ENCODE results near the gene CRB1. TPM values are rescaled to one million over a fixed set of nuclear protein-coding genes. Genes with fewer than 3 reads are reported as not detected.

Gene CRB1
- total RNA-seq, 2 donors from 2014 or later = not detected

GRCh38 chr1:197394831-197395608, 127.0 kb downstream of the CRB1 start:
- H3K36me3 ChIP-seq (ENCODE audit: control insufficient read depth, insufficient read depth, low read length) = no peaks in the 10 kb centered on the region
- H3K27ac Mint-ChIP-seq = no peak overlapping the region
- DNase-seq = no peak
- TF ChIP-seq CTCF (conservative IDR thresholded peaks at IDR 0.05) = no peak
- no peaks in the 10 kb centered on the region for H3K9me3 ChIP-seq (ENCODE audit: control insufficient read depth, low read length)
- H3K9me3 Mint-ChIP-seq = no peaks in the 10 kb centered on the region
- 85 to 100% methylated on average over 1 to 3 of the region's 3 CpGs for WGBS, 2 experiments (ENCODE audit: insufficient coverage in 1 of 2, insufficient read length in 1 of 2)
- H3K36me3 Mint-ChIP-seq (ENCODE audit: low read depth) = no peaks in the 10 kb centered on the region
- peaks cover 4% of the 10 kb centered on the region for H3K27me3 ChIP-seq (ENCODE audit: control insufficient read depth, insufficient read depth, low read length, poor library complexity, severe bottlenecking)
- H3K4me1 ChIP-seq (ENCODE audit: control insufficient read depth, insufficient read depth, low read length) = no peaks in the 10 kb centered on the region
- no peaks in the 10 kb centered on the region for H3K27me3 Mint-ChIP-seq (ENCODE audit: insufficient read depth)
- no peak overlapping the region for H3K27ac ChIP-seq (ENCODE audit: low read depth, low read length)
- no peaks in the 10 kb centered on the region for H3K4me1 Mint-ChIP-seq
- H3K4me3 ChIP-seq (ENCODE audit: low read length) = no peak overlapping the region
- H3K9ac ChIP-seq (ENCODE audit: extremely low read depth, low read length, poor library complexity, severe bottlenecking) = no peak overlapping the region
- H3K4me3 Mint-ChIP-seq = no peak overlapping the region

- no peak for DNase-seq
- no peak overlapping the region for H3K4me3 ChIP-seq (ENCODE audit: low read length)
- no peaks in the 10 kb centered on the region for H3K4me1 Mint-ChIP-seq
- no peaks in the 10 kb centered on the region for H3K27me3 Mint-ChIP-seq (ENCODE audit: insufficient read depth)
- 85 to 100% methylated on average over 1 of the region's 1 CpG for WGBS, 2 experiments (ENCODE audit: insufficient coverage in 1 of 2, insufficient read length in 1 of 2)
- H3K36me3 ChIP-seq (ENCODE audit: control insufficient read depth, insufficient read depth, low read length) = no peaks in the 10 kb centered on the region
- H3K9me3 ChIP-seq (ENCODE audit: control insufficient read depth, low read length) = peaks cover 6% of the 10 kb centered on the region
- no peaks in the 10 kb centered on the region for H3K4me1 ChIP-seq (ENCODE audit: control insufficient read depth, insufficient read depth, low read length)
- H3K9me3 Mint-ChIP-seq = peaks cover 2% of the 10 kb centered on the region
- no peaks in the 10 kb centered on the region for H3K36me3 Mint-ChIP-seq (ENCODE audit: low read depth)
- no peak overlapping the region for H3K9ac ChIP-seq (ENCODE audit: extremely low read depth, low read length, poor library complexity, severe bottlenecking)
- H3K27me3 ChIP-seq (ENCODE audit: control insufficient read depth, insufficient read depth, low read length, poor library complexity, severe bottlenecking) = peaks cover 4% of the 10 kb centered on the region
- H3K27ac Mint-ChIP-seq = no peak overlapping the region
- H3K27ac ChIP-seq (ENCODE audit: low read depth, low read length) = no peak overlapping the region
- no peak overlapping the region for H3K4me3 Mint-ChIP-seq
- TF ChIP-seq CTCF (conservative IDR thresholded peaks at IDR 0.05) = no peak
These were observed 129.8 kb downstream of the CRB1 start for GRCh38 chr1:197397895-197398294.

- no peaks in the 10 kb centered on the region for H3K27me3 Mint-ChIP-seq (ENCODE audit: insufficient read depth)
- H3K4me3 Mint-ChIP-seq = no peak overlapping the region
- H3K27ac Mint-ChIP-seq = no peak overlapping the region
- Histone ChIP-seq H3K36me3 (ENCODE audit: control insufficient read depth, insufficient read depth, low read length) (no peaks in the 10 kb centered on the region), H3K27me3 (ENCODE audit: control insufficient read depth, insufficient read depth, low read length, poor library complexity, severe bottlenecking) (peaks cover 4% of the 10 kb centered on the region), H3K27ac (ENCODE audit: low read depth, low read length) (no peak overlapping the region), H3K9ac (ENCODE audit: extremely low read depth, low read length, poor library complexity, severe bottlenecking) (no peak overlapping the region), H3K4me1 (ENCODE audit: control insufficient read depth, insufficient read depth, low read length) (no peaks in the 10 kb centered on the region), H3K9me3 (ENCODE audit: control insufficient read depth, low read length) (peaks cover 10% of the 10 kb centered on the region), H3K4me3 (ENCODE audit: low read length) (no peak overlapping the region)
- no peaks in the 10 kb centered on the region for H3K4me1 Mint-ChIP-seq
- WGBS, 2 experiments (ENCODE audit: insufficient coverage in 1 of 2, insufficient read length in 1 of 2) = 26 to 34% methylated on average over 3 to 4 of the region's 4 CpGs
- peak; percentile 66 for DNase-seq
- H3K9me3 Mint-ChIP-seq = peaks cover 10% of the 10 kb centered on the region
- peak; percentile 82 for TF ChIP-seq CTCF (conservative IDR thresholded peaks at IDR 0.05)
- no peaks in the 10 kb centered on the region for H3K36me3 Mint-ChIP-seq (ENCODE audit: low read depth)
These were observed 131.9 kb downstream of the CRB1 start for GRCh38 chr1:197399755-197400521.
